Neuronal stem cell (in vitro differentiated cells): ENCODE measurements around the gene KIFC3.
A peak's percentile ranks its signal among the peaks of the same experiment; 100 is the strongest.

Experiments used
- DNase-seq: peaks from one replicate; pipeline ENCODE4 v3.0.0-alpha.2; 2013; ENCODE audit warnings: low spot score
- H2AFZ ChIP-seq: one replicate; pipeline ENCODE4 v1.6.1; 2013; ENCODE audit warnings: mild to moderate bottlenecking, low read length, inconsistent platforms
- H2AK5ac ChIP-seq: 2 replicates; pipeline ENCODE4 v1.6.1; 2013; ENCODE audit warnings: low read depth, mild to moderate bottlenecking, inconsistent platforms, low read length, moderate library complexity, mixed read lengths
- H2BK120ac ChIP-seq: 2 replicates; pipeline ENCODE4 v1.6.1; 2013; ENCODE audit warnings: low read depth, mild to moderate bottlenecking, inconsistent platforms, low read length, moderate library complexity, mixed read lengths
- H2BK12ac ChIP-seq: one replicate; pipeline ENCODE4 v1.6.1; 2013; ENCODE audit warnings: low read length, inconsistent platforms
- H2BK15ac ChIP-seq: 2 replicates; pipeline ENCODE4 v1.6.1; 2013; ENCODE audit warnings: mild to moderate bottlenecking, low read length, inconsistent platforms, mixed read lengths
- H2BK5ac ChIP-seq: one replicate; pipeline ENCODE4 v1.6.1; 2013; ENCODE audit warnings: inconsistent platforms, mild to moderate bottlenecking, low read length, moderate library complexity
- H3K14ac ChIP-seq: one replicate; pipeline ENCODE4 v1.6.1; 2013; ENCODE audit warnings: low read length, inconsistent platforms
- H3K18ac ChIP-seq: 2 replicates; pipeline ENCODE4 v1.6.1; 2013; ENCODE audit warnings: low read length, inconsistent platforms
- H3K23ac ChIP-seq: 2 replicates; pipeline ENCODE4 v1.6.1; 2013; ENCODE audit warnings: low read depth, mild to moderate bottlenecking, mixed read lengths, low read length, inconsistent platforms; ENCODE audit not compliant: poor library complexity
- H3K27ac ChIP-seq: replicated peaks from 3 replicates; pipeline ENCODE4 v1.5.1; 2013; ENCODE audit warnings: low read length, inconsistent platforms
- H3K27me3 ChIP-seq, 3 experiments: 2 replicates each; pipeline ENCODE4 v1.6.1; 2013; ENCODE audit warnings: low read length in 3 of 3, mild to moderate bottlenecking in 2 of 3, inconsistent platforms in 1 of 3, low read depth in 1 of 3, mixed read lengths in 1 of 3, moderate library complexity in 1 of 3; ENCODE audit not compliant: control insufficient read depth in 3 of 3, insufficient read depth in 3 of 3
- H3K36me3 ChIP-seq, 2 donors: replicated peaks in 1 of 2; 2 replicates each; pipeline ENCODE4 v1.6.1; 2013; ENCODE audit warnings: low read length in 2 of 2; ENCODE audit not compliant: control insufficient read depth in 2 of 2, insufficient read depth in 2 of 2
- H3K4ac ChIP-seq: 2 replicates; pipeline ENCODE4 v1.6.1; 2013; ENCODE audit warnings: inconsistent platforms, mild to moderate bottlenecking, low read length, moderate library complexity
- H3K4me1 ChIP-seq, 2 donors: 1 replicate in 1 of 2; 2 replicates in 1 of 2; pipeline ENCODE4 v1.6.1; 2013; ENCODE audit warnings: low read length in 2 of 2, low read depth in 1 of 2; ENCODE audit not compliant: control insufficient read depth in 2 of 2, insufficient read depth in 1 of 2
- H3K4me2 ChIP-seq: one replicate; pipeline ENCODE4 v1.6.1; 2013; ENCODE audit warnings: mild to moderate bottlenecking, low read length, inconsistent platforms; ENCODE audit not compliant: insufficient read depth, poor library complexity, severe bottlenecking
- H3K4me3 ChIP-seq, 2 donors: 2 replicates each; pipeline ENCODE4 v1.5.1; 2013; ENCODE audit warnings: low read length in 2 of 2, mild to moderate bottlenecking in 2 of 2, inconsistent platforms in 1 of 2, moderate library complexity in 1 of 2
- H3K79me1 ChIP-seq: one replicate; pipeline ENCODE4 v1.6.1; 2013; ENCODE audit warnings: low read depth, mild to moderate bottlenecking, inconsistent platforms, low read length, moderate library complexity
- H3K9ac ChIP-seq: one replicate; pipeline ENCODE4 v1.6.1; 2013; ENCODE audit warnings: mild to moderate bottlenecking, low read depth, low read length, inconsistent platforms; ENCODE audit not compliant: poor library complexity
- H3K9me3 ChIP-seq, 2 donors: replicated peaks in 1 of 2; 2 replicates each; pipeline versions ENCODE3 to v1.6.1; 2013; ENCODE audit warnings: low read length in 2 of 2, mild to moderate bottlenecking in 2 of 2, inconsistent platforms in 1 of 2, low read depth in 1 of 2, mixed read lengths in 1 of 2, moderate library complexity in 1 of 2; ENCODE audit not compliant: control insufficient read depth in 2 of 2, insufficient read depth in 1 of 2
- H4K8ac ChIP-seq: one replicate; pipeline ENCODE4 v1.6.1; 2013; ENCODE audit warnings: low read depth, mild to moderate bottlenecking, inconsistent platforms, low read length, moderate library complexity
- H4K91ac ChIP-seq: one replicate; pipeline ENCODE4 v1.6.1; 2013; ENCODE audit warnings: low read length, low read depth, mild to moderate bottlenecking, inconsistent platforms; ENCODE audit not compliant: poor library complexity
- WGBS, 2 donors: extraction: QIAGEN DNeasy Blood & Tissue Kit; methylation state at CpG; one replicate each; pipeline ENCODE4 v1.1.7; 2013; ENCODE audit warnings: missing lambda C conversion rate in 2 of 2, mixed read lengths in 1 of 2; ENCODE audit not compliant: insufficient read length in 2 of 2, insufficient replicate concordance in 1 of 2; ENCODE audit errors: extremely low coverage in 2 of 2; 5-methylcytosine and 5-hydroxymethylcytosine counted together

Gene KIFC3

DNA sequence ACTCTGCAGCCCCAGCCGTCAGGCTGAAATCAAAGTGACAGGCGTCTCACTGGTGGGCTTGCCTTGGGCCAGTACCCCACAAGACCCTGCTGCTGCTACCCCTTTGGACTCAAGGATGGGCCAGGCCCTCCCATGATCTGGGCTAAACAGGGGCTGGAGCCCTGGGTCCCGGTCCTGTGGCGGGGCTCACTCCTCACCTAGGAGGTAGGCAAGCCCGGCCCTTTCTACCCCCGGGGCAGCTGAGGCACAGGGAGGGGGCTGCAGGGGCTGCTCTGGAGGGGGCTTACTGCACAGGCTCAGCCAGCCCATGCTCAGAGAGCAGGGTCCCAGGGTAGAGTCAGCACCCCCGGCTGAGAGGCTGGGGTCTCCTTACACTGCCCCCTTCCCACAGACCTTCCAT lies 43.2 kb downstream of the KIFC3 start:
- H3K27me3 ChIP-seq, result no peaks in the 10 kb centered on the region
- no peak overlapping the region for H3K18ac ChIP-seq
- H2AFZ ChIP-seq, result no peak overlapping the region
- H3K4me2 ChIP-seq, result no peak overlapping the region
- no peak overlapping the region for H3K23ac ChIP-seq
- H3K9me3 ChIP-seq, result no peaks in the 10 kb centered on the region
- H4K91ac ChIP-seq, result no peak overlapping the region
- H2AK5ac ChIP-seq, result no peak overlapping the region
- no peak overlapping the region for H3K9ac ChIP-seq
- H3K4me1 ChIP-seq, result peaks cover 0 to 4% of the 10 kb centered on the region in 2 donors
- no peak overlapping the region for H4K8ac ChIP-seq
- H2BK15ac ChIP-seq, result no peak overlapping the region
- peaks cover 2% of the 10 kb centered on the region for H3K79me1 ChIP-seq
- no peak for DNase-seq
- H3K14ac ChIP-seq, result no peak overlapping the region
- H3K4me3 ChIP-seq, result no peak overlapping the region
- H3K4ac ChIP-seq, result no peak overlapping the region
- H2BK12ac ChIP-seq, result no peak overlapping the region
- H2BK5ac ChIP-seq, result no peak overlapping the region
- H3K36me3 ChIP-seq, result peaks cover 17 to 49% of the 10 kb centered on the region in 2 donors
- WGBS, 2 donors, result no CpG with 5 or more reads among the region's 7 CpGs
- H3K27ac ChIP-seq, result no peak overlapping the region
- H2BK120ac ChIP-seq, result no peak overlapping the region

- peaks cover 2% of the 10 kb centered on the region for H3K79me1 ChIP-seq
- H3K18ac ChIP-seq, result peak overlapping the region; percentile 27
- H2AFZ ChIP-seq, result no peak overlapping the region
- no peak overlapping the region for H2AK5ac ChIP-seq
- peak overlapping the region; percentile 31 for H3K23ac ChIP-seq
- H3K27me3 ChIP-seq, result no peaks in the 10 kb centered on the region
- no peak overlapping the region for H3K4me2 ChIP-seq
- no peak overlapping the region for H2BK120ac ChIP-seq
- no CpG with 5 or more reads among the region's 33 CpGs for WGBS, 2 donors
- peak overlapping the region; percentile 63 for H3K9ac ChIP-seq
- no peak overlapping the region for H3K27ac ChIP-seq
- H3K4me1 ChIP-seq, result peaks cover 0 to 4% of the 10 kb centered on the region in 2 donors
- peak overlapping the region in 1 of 2 donors; percentile 18 for H3K4me3 ChIP-seq
- H4K8ac ChIP-seq, result peak overlapping the region; percentile 6
- H2BK15ac ChIP-seq, result no peak overlapping the region
- no peak overlapping the region for H3K4ac ChIP-seq
- H3K36me3 ChIP-seq, result peaks cover 17 to 52% of the 10 kb centered on the region in 2 donors
- H4K91ac ChIP-seq, result no peak overlapping the region
- no peak overlapping the region for H2BK12ac ChIP-seq
- peak overlapping the region; percentile 17 for H3K14ac ChIP-seq
- no peak for DNase-seq
- H3K9me3 ChIP-seq, result no peaks in the 10 kb centered on the region
- H2BK5ac ChIP-seq, result no peak overlapping the region
Observed at GRCh38 chr16:57758331-57759117, 43.8 kb downstream of the KIFC3 start.

- H3K18ac ChIP-seq, result no peak overlapping the region
- no peak overlapping the region for H3K27ac ChIP-seq
- H2AFZ ChIP-seq, result no peak overlapping the region
- no peaks in the 10 kb centered on the region for H3K27me3 ChIP-seq
- DNase-seq, result no peak
- peaks cover 0 to under 1% of the 10 kb centered on the region in 2 donors for H3K4me1 ChIP-seq
- H2BK5ac ChIP-seq, result no peak overlapping the region
- H3K4me3 ChIP-seq, result no peak overlapping the region
- H4K8ac ChIP-seq, result no peak overlapping the region
- H3K9me3 ChIP-seq, result no peaks in the 10 kb centered on the region
- no peak overlapping the region for H3K23ac ChIP-seq
- H3K36me3 ChIP-seq, result peaks cover 17 to 59% of the 10 kb centered on the region in 2 donors
- peaks cover 2% of the 10 kb centered on the region for H3K79me1 ChIP-seq
- no peak overlapping the region for H3K9ac ChIP-seq
- no peak overlapping the region for H3K14ac ChIP-seq
- H2BK12ac ChIP-seq, result no peak overlapping the region
- H2AK5ac ChIP-seq, result no peak overlapping the region
- H2BK15ac ChIP-seq, result no peak overlapping the region
- no CpG with 5 or more reads among the region's 7 CpGs for WGBS, 2 donors
- H4K91ac ChIP-seq, result no peak overlapping the region
- H3K4me2 ChIP-seq, result no peak overlapping the region
- H2BK120ac ChIP-seq, result no peak overlapping the region
- H3K4ac ChIP-seq, result no peak overlapping the region
Observed at GRCh38 chr16:57757883-57758282, 44.4 kb downstream of the KIFC3 start.

- Histone ChIP-seq H3K18ac (peak overlapping the region; percentile 28), H3K4me1 (no peaks in the 10 kb centered on the region), H3K27me3 (no peaks in the 10 kb centered on the region), H2BK120ac (no peak overlapping the region), H3K4me2 (no peak overlapping the region), H3K79me1 (peaks cover 2% of the 10 kb centered on the region), H3K9me3 (no peaks in the 10 kb centered on the region), H3K23ac (no peak overlapping the region), H3K9ac (no peak overlapping the region), H2AFZ (no peak overlapping the region), H2BK5ac (no peak overlapping the region), H4K8ac (no peak overlapping the region), H3K14ac (no peak overlapping the region), H3K27ac (no peak overlapping the region), H2BK12ac (no peak overlapping the region), H3K36me3 (peaks cover 17 to 60% of the 10 kb centered on the region in 2 donors), H2AK5ac (peak overlapping the region; percentile 35), H3K4me3 (no peak overlapping the region), H2BK15ac (no peak overlapping the region), H4K91ac (no peak overlapping the region), H3K4ac (no peak overlapping the region)
- no CpG with 5 or more reads among the region's 11 CpGs for WGBS, 2 donors
- peak; percentile 74 for DNase-seq
Observed at GRCh38 chr16:57757326-57757786, 44.9 kb downstream of the KIFC3 start.
